Measurements from ENCODE around the gene TNFRSF1B. TPM values are rescaled to one million over a fixed set of nuclear protein-coding genes. Genes with fewer than 3 reads are reported as not detected.

TNFRSF1B gene
- total RNA-seq, 4 donors from 2014 or later: 10.9 to 34.9 (median 31.0) TPM

- no peaks in the 10 kb centered on the region for H3K27me3 ChIP-seq
- H3K4me1 ChIP-seq: peaks cover 0 to 4% (median 0%) of the 10 kb centered on the region in 3 donors
- WGBS, 2 donors (ENCODE audit: low coverage in 1 of 2): 33 to 76% methylated on average over 1 to 2 of the region's 2 CpGs
- peaks cover 2 to 96% of the 10 kb centered on the region in 2 donors for H3K36me3 ChIP-seq
- TF ChIP-seq POLR2A (IDR thresholded peaks at IDR 0.05) (no peak), CTCF (IDR thresholded peaks at IDR 0.05) (peak in 1 of 4 experiments; percentile 15)
- ATAC-seq: no peak
- no peak overlapping the region for H3K4me3 ChIP-seq
- no peak overlapping the region for H3K27ac ChIP-seq
- no peaks in the 10 kb centered on the region for H3K9me3 ChIP-seq
Observed at GRCh38 chr1:12244078-12244477, 77.3 kb downstream of the TNFRSF1B start.

DNA sequence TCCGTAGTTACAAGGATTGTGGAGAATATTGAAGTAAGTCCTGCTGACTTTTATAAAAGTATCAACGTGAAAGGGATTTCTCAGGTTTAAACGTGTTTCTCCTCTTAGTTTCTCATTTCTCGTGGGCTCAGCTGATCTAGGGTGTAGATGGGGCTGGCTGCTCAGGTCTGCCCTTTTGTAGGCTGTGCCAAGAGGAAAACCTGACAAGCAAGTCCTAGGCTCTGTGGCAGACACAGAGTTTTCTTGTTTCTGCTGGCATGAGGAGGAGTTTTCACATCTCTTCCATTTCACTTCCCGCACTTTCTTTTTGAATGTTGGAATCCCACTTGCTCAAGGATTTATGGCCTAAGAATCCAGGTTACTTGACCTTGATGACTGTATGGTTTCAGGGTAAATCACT, 77.8 kb downstream of the TNFRSF1B start:
- WGBS, 2 donors (ENCODE audit: low coverage in 1 of 2): 72 to 83% methylated on average over 3 to 5 of the region's 5 CpGs
- peaks cover 3 to 96% of the 10 kb centered on the region in 2 donors for H3K36me3 ChIP-seq
- no peak overlapping the region for H3K4me3 ChIP-seq
- H3K4me1 ChIP-seq: peaks cover 0 to 4% (median 0%) of the 10 kb centered on the region in 3 donors
- TF ChIP-seq POLR2AphosphoS5 (IDR thresholded peaks at IDR 0.05) (no peak), EP300 (IDR thresholded peaks at IDR 0.05) (no peak), CTCF (IDR thresholded peaks at IDR 0.05) (no peak), POLR2A (IDR thresholded peaks at IDR 0.05) (no peak)
- no peak for ATAC-seq
- no peaks in the 10 kb centered on the region for H3K9me3 ChIP-seq
- H3K27ac ChIP-seq: no peak overlapping the region
- no peaks in the 10 kb centered on the region for H3K27me3 ChIP-seq

GRCh38 chr1:12245116-12245515, 78.3 kb downstream of the TNFRSF1B start:
- TF ChIP-seq POLR2AphosphoS5 (IDR thresholded peaks at IDR 0.05) (no peak), POLR2A (IDR thresholded peaks at IDR 0.05) (no peak), EP300 (IDR thresholded peaks at IDR 0.05) (no peak), CTCF (IDR thresholded peaks at IDR 0.05) (no peak)
- 42 to 77% methylated on average over 2 to 3 of the region's 3 CpGs for WGBS, 2 donors (ENCODE audit: low coverage in 1 of 2)
- H3K4me1 ChIP-seq: peaks cover 0 to 4% (median 0%) of the 10 kb centered on the region in 3 donors
- no peaks in the 10 kb centered on the region for H3K27me3 ChIP-seq
- no peak overlapping the region for H3K27ac ChIP-seq
- H3K9me3 ChIP-seq: no peaks in the 10 kb centered on the region
- peaks cover 3 to 96% of the 10 kb centered on the region in 2 donors for H3K36me3 ChIP-seq
- no peak overlapping the region for H3K4me3 ChIP-seq
- no peak for ATAC-seq

- no peak for ATAC-seq
- H3K4me1 ChIP-seq: peaks cover 0 to 4% (median 0%) of the 10 kb centered on the region in 3 donors
- H3K4me3 ChIP-seq: no peak overlapping the region
- TF ChIP-seq CTCF (IDR thresholded peaks at IDR 0.05) (no peak), POLR2AphosphoS5 (IDR thresholded peaks at IDR 0.05) (no peak), EP300 (IDR thresholded peaks at IDR 0.05) (no peak), POLR2A (IDR thresholded peaks at IDR 0.05) (no peak)
- no peak overlapping the region for H3K27ac ChIP-seq
- H3K27me3 ChIP-seq: no peaks in the 10 kb centered on the region
- no peaks in the 10 kb centered on the region for H3K9me3 ChIP-seq
- peaks cover 3 to 100% of the 10 kb centered on the region in 2 donors for H3K36me3 ChIP-seq
Observed at GRCh38 chr1:12245733-12246132, 78.9 kb downstream of the TNFRSF1B start.

- WGBS, 2 donors (ENCODE audit: low coverage in 1 of 2): 70 to 77% methylated on average over 4 to 6 of the region's 6 CpGs
- TF ChIP-seq POLR2A (IDR thresholded peaks at IDR 0.05) (no peak), EP300 (IDR thresholded peaks at IDR 0.05) (no peak), POLR2AphosphoS5 (IDR thresholded peaks at IDR 0.05) (no peak), CTCF (IDR thresholded peaks at IDR 0.05) (no peak)
- no peaks in the 10 kb centered on the region for H3K27me3 ChIP-seq
- H3K9me3 ChIP-seq: no peaks in the 10 kb centered on the region
- peaks cover 3 to 99% of the 10 kb centered on the region in 2 donors for H3K36me3 ChIP-seq
- ATAC-seq: no peak
- H3K4me3 ChIP-seq: no peak overlapping the region
- H3K4me1 ChIP-seq: peaks cover 0 to 4% (median 0%) of the 10 kb centered on the region in 3 donors
- no peak overlapping the region for H3K27ac ChIP-seq
Observed at GRCh38 chr1:12246584-12246983, 79.8 kb downstream of the TNFRSF1B start.

Measured in gastroesophageal sphincter (tissue), 4 donors.